ENCODE measurements around the gene WAC.

DNA sequence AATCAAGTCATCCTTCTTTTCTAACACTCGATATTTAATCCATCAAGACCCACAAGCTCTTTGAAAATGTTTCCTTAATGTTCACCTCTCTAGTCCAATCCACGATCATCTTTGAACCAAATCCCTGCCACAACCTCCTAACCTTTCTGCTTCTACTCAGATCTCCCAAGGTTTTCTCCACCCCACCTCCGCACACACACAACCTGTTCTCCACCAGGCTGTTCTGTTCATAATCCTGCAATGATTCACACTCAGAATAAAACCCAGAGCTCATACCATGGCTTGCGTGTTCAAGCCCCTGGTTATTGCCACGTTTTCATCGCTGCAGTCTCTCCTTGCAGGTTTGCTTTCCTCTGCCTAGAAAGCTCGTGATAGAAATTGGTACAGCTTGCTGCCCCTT, 90.6 kb downstream of the WAC start:
- TF ChIP-seq, protein P1, sequence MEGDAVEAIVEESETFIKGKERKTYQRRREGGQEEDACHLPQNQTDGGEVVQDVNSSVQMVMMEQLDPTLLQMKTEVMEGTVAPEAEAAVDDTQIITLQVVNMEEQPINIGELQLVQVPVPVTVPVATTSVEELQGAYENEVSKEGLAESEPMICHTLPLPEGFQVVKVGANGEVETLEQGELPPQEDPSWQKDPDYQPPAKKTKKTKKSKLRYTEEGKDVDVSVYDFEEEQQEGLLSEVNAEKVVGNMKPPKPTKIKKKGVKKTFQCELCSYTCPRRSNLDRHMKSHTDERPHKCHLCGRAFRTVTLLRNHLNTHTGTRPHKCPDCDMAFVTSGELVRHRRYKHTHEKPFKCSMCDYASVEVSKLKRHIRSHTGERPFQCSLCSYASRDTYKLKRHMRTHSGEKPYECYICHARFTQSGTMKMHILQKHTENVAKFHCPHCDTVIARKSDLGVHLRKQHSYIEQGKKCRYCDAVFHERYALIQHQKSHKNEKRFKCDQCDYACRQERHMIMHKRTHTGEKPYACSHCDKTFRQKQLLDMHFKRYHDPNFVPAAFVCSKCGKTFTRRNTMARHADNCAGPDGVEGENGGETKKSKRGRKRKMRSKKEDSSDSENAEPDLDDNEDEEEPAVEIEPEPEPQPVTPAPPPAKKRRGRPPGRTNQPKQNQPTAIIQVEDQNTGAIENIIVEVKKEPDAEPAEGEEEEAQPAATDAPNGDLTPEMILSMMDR (IDR thresholded peaks at IDR 0.05; ENCODE audit: low read length): no peak
- TF ChIP-seq EZH2 (IDR thresholded peaks at IDR 0.05; ENCODE audit: borderline replicate concordance, low read length): no peak
